ENCODE results near the gene SCIMP. TPM values are rescaled to one million over a fixed set of nuclear protein-coding genes. Genes with fewer than 3 reads are reported as not detected.
A peak's percentile ranks its signal among the peaks of the same experiment; 100 is the strongest.
"Not testable (repeated sequence)": the region's sequence is repeated elsewhere in the genome, so short reads cannot be mapped to it uniquely, and the experiment has no call there.

SCIMP gene
- total RNA-seq, 2 experiments from 2014 or later: 0.33 TPM; not detected in 1

- Mint-ChIP-seq H3K36me3 (no peaks in the 10 kb centered on the region), H3K4me3 (no peak overlapping the region), H3K9me3 (no peaks in the 10 kb centered on the region), H3K27ac (no peak overlapping the region), H3K4me1 (peaks cover 12% of the 10 kb centered on the region), H3K27me3 (peaks cover 2% of the 10 kb centered on the region)
- POLR2A ChIA-PET: interaction anchor here (0.6 to 1.6 kb wide), 2 partner anchors 9 to 26 kb away, joined by 3 to 5 read pairs; no protein-coding TSS in a partner anchor
- no peak for ATAC-seq (ENCODE audit: low read depth)
- DNase-seq: no peak
Observed at GRCh38 chr17:5254903-5255521, 20.4 kb upstream of the SCIMP start.

- peaks cover 2% of the 10 kb centered on the region for H3K27me3 Mint-ChIP-seq
Observed at GRCh38 chr17:5254414-5254813, 19.8 kb upstream of the SCIMP start.

GRCh38 chr17:5249615-5250014 lies 15.0 kb upstream of the SCIMP start:
- Mint-ChIP-seq H3K4me3 (no peak overlapping the region), H3K4me1 (peaks cover 8% of the 10 kb centered on the region), H3K36me3 (no peaks in the 10 kb centered on the region), H3K27me3 (no peaks in the 10 kb centered on the region), H3K27ac (peak overlapping the region; percentile 42), H3K9me3 (no peaks in the 10 kb centered on the region)
- POLR2A ChIA-PET: no interaction called here
- ATAC-seq (ENCODE audit: low read depth) (peak; percentile 70), DNase-seq (no peak)

More at GRCh38 chr17:5254414-5254813, 19.8 kb upstream of the SCIMP start:
- Mint-ChIP-seq H3K27ac (no peak overlapping the region), H3K36me3 (no peaks in the 10 kb centered on the region), H3K9me3 (no peaks in the 10 kb centered on the region), H3K4me3 (no peak overlapping the region), H3K4me1 (peaks cover 15% of the 10 kb centered on the region)
- ATAC-seq (ENCODE audit: low read depth) (no peak), DNase-seq (no peak)
- POLR2A ChIA-PET: interaction anchor here (1.6 kb wide), 1 partner anchor 27 kb away, joined by 5 read pairs; no protein-coding TSS in a partner anchor

GRCh38 chr17:5248821-5249479 lies 14.3 kb upstream of the SCIMP start:
- H3K27ac Mint-ChIP-seq: no peak overlapping the region
- H3K9me3 Mint-ChIP-seq: no peaks in the 10 kb centered on the region
- POLR2A ChIA-PET: interaction anchor here (0.7 kb wide), 1 partner anchor 124 kb away, joined by 4 read pairs; no protein-coding TSS in a partner anchor
- no peak overlapping the region for H3K4me3 Mint-ChIP-seq
- H3K27me3 Mint-ChIP-seq: no peaks in the 10 kb centered on the region
- DNase-seq: no peak
- H3K36me3 Mint-ChIP-seq: no peaks in the 10 kb centered on the region
- ATAC-seq (ENCODE audit: low read depth): no peak
- H3K4me1 Mint-ChIP-seq: peaks cover 3% of the 10 kb centered on the region

- no peaks in the 10 kb centered on the region for H3K36me3 Mint-ChIP-seq
- POLR2A ChIA-PET: no interaction called here
- H3K27me3 Mint-ChIP-seq: no peaks in the 10 kb centered on the region
- DNase-seq: no peak
- H3K4me1 Mint-ChIP-seq: peaks cover 10% of the 10 kb centered on the region
- ATAC-seq (ENCODE audit: low read depth): no peak
- H3K27ac Mint-ChIP-seq: no peak overlapping the region
- H3K9me3 Mint-ChIP-seq: no peaks in the 10 kb centered on the region
- H3K4me3 Mint-ChIP-seq: no peak overlapping the region
Observed at GRCh38 chr17:5247621-5248020, 13.0 kb upstream of the SCIMP start.

- DNase-seq (no peak), ATAC-seq (ENCODE audit: low read depth) (peak; percentile 62)
- H3K27me3 Mint-ChIP-seq: no peaks in the 10 kb centered on the region
- POLR2A ChIA-PET: interaction anchor here (0.9 kb wide), 1 partner anchor 50 kb away, joined by 3 read pairs; no protein-coding TSS in a partner anchor
- peaks cover 20% of the 10 kb centered on the region for H3K4me1 Mint-ChIP-seq
- peak overlapping the region; percentile 58 for H3K4me3 Mint-ChIP-seq
- peaks cover 6% of the 10 kb centered on the region for H3K36me3 Mint-ChIP-seq
- peak overlapping the region; percentile 84 for H3K27ac Mint-ChIP-seq
- peaks cover 2% of the 10 kb centered on the region for H3K9me3 Mint-ChIP-seq
Observed at GRCh38 chr17:5241861-5242671, 7.4 kb upstream of the SCIMP start.

GRCh38 chr17:5239769-5240168 lies 5.1 kb upstream of the SCIMP start:
- H3K4me1 Mint-ChIP-seq: peaks cover 20% of the 10 kb centered on the region
- H3K36me3 Mint-ChIP-seq; H3K27me3 Mint-ChIP-seq; H3K4me3 Mint-ChIP-seq; ATAC-seq (ENCODE audit: low read depth); POLR2A ChIA-PET; H3K9me3 Mint-ChIP-seq; H3K27ac Mint-ChIP-seq; DNase-seq: not testable (repeated sequence)

- H3K27ac Mint-ChIP-seq: no peak overlapping the region
- peaks cover 6% of the 10 kb centered on the region for H3K36me3 Mint-ChIP-seq
- POLR2A ChIA-PET: interaction anchor here (1.7 kb wide), 1 partner anchor 11 kb away, joined by 8 read pairs; no protein-coding TSS in a partner anchor
- no peaks in the 10 kb centered on the region for H3K27me3 Mint-ChIP-seq
- H3K9me3 Mint-ChIP-seq: peaks cover 2% of the 10 kb centered on the region
- no peak overlapping the region for H3K4me3 Mint-ChIP-seq
- H3K4me1 Mint-ChIP-seq: peaks cover 25% of the 10 kb centered on the region
- ATAC-seq (ENCODE audit: low read depth) (no peak), DNase-seq (no peak)
Observed at GRCh38 chr17:5238333-5238732, 3.7 kb upstream of the SCIMP start.

- peaks cover 6% of the 10 kb centered on the region for H3K36me3 Mint-ChIP-seq
- ATAC-seq (ENCODE audit: low read depth) (peak; percentile 69), DNase-seq (peak; percentile 46)
- peaks cover 2% of the 10 kb centered on the region for H3K9me3 Mint-ChIP-seq
- no peak overlapping the region for H3K4me3 Mint-ChIP-seq
- H3K27ac Mint-ChIP-seq: peak overlapping the region; percentile 63
- H3K4me1 Mint-ChIP-seq: peaks cover 18% of the 10 kb centered on the region
- H3K27me3 Mint-ChIP-seq: no peaks in the 10 kb centered on the region
- POLR2A ChIA-PET: interaction anchor here (1.7 kb wide), 1 partner anchor 10 kb away, joined by 8 read pairs; no protein-coding TSS in a partner anchor
Observed at GRCh38 chr17:5237541-5238016, 2.9 kb upstream of the SCIMP start.

GRCh38 chr17:5236938-5237540 lies 2.4 kb upstream of the SCIMP start:
- DNase-seq (no peak), ATAC-seq (ENCODE audit: low read depth) (peak; percentile 16)
- Mint-ChIP-seq H3K27ac (peak overlapping the region; percentile 63), H3K4me3 (no peak overlapping the region), H3K27me3 (no peaks in the 10 kb centered on the region), H3K4me1 (peaks cover 14% of the 10 kb centered on the region), H3K36me3 (peaks cover 3% of the 10 kb centered on the region), H3K9me3 (no peaks in the 10 kb centered on the region)
- POLR2A ChIA-PET: interaction anchor here (1.7 kb wide), 1 partner anchor 10 kb away, joined by 8 read pairs; no protein-coding TSS in a partner anchor

- H3K9me3 Mint-ChIP-seq; DNase-seq; H3K36me3 Mint-ChIP-seq; H3K27ac Mint-ChIP-seq; H3K27me3 Mint-ChIP-seq; POLR2A ChIA-PET; ATAC-seq (ENCODE audit: low read depth); H3K4me3 Mint-ChIP-seq: not testable (repeated sequence)
- H3K4me1 Mint-ChIP-seq: peaks cover 19% of the 10 kb centered on the region
Observed at GRCh38 chr17:5233492-5233891, 1.2 kb downstream of the SCIMP start.

GRCh38 chr17:5226940-5227878 lies 7.5 kb downstream of the SCIMP start:
- H3K4me3 Mint-ChIP-seq: peak overlapping the region; percentile 66
- peaks cover 25% of the 10 kb centered on the region for H3K4me1 Mint-ChIP-seq
- H3K9me3 Mint-ChIP-seq: no peaks in the 10 kb centered on the region
- H3K27me3 Mint-ChIP-seq: no peaks in the 10 kb centered on the region
- peaks cover 10% of the 10 kb centered on the region for H3K36me3 Mint-ChIP-seq
- POLR2A ChIA-PET: interaction anchor here (1.6 kb wide), 1 partner anchor 11 kb away, joined by 8 read pairs; no protein-coding TSS in a partner anchor
- peak; percentile 81 for ATAC-seq (ENCODE audit: low read depth)
- peak overlapping the region; percentile 95 for H3K27ac Mint-ChIP-seq
- peak; percentile 40 for DNase-seq
